Activated gamma-delta T cell (primary cell): ENCODE measurements around the gene SAP30.
A peak's percentile ranks its signal among the peaks of the same experiment; 100 is the strongest.

ENCODE experiments used
- DNase-seq: peaks from one replicate; lab custom pipeline; 2025; lab: John Stamatoyannopoulos, UW

SAP30 gene

DNA sequence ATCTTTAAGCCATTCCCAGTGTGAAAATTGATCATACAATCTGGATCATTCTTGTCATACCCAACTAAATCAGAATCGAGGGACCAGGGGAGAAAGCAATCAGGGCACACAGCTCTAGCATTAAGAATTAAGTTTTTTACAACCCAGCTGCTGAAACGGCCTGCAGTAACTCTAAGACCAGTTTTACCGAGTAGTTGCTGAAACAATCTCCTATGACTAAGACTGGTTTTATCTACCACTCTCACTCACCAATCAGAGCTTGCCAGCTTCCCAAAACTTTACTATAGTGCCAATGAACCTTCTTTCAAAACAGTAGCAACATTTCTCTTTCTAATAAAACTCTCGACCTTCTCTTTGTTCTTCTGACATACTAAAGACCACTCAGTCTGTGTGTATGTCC is 2.8 kb upstream of the SAP30 start:
- no peak for DNase-seq

DNA sequence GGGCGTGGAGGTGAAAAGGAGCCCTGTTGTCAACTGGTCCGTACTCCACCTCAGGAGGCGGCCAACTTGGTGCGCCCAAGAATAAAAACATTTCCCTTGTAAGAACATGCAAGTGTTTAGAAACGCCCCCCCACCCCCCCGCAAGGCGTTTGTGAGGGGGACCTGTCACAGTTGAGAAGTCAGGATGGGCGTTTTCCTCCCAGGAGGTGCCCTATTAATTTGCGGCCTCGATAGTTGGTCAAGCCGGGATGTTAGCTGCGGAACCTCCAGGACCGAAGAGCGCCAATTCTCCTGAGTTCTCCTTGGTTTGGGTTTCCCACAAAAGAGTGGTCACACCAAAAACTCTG is 651 bp upstream of the SAP30 start:
- peak; percentile 18 for DNase-seq

DNA sequence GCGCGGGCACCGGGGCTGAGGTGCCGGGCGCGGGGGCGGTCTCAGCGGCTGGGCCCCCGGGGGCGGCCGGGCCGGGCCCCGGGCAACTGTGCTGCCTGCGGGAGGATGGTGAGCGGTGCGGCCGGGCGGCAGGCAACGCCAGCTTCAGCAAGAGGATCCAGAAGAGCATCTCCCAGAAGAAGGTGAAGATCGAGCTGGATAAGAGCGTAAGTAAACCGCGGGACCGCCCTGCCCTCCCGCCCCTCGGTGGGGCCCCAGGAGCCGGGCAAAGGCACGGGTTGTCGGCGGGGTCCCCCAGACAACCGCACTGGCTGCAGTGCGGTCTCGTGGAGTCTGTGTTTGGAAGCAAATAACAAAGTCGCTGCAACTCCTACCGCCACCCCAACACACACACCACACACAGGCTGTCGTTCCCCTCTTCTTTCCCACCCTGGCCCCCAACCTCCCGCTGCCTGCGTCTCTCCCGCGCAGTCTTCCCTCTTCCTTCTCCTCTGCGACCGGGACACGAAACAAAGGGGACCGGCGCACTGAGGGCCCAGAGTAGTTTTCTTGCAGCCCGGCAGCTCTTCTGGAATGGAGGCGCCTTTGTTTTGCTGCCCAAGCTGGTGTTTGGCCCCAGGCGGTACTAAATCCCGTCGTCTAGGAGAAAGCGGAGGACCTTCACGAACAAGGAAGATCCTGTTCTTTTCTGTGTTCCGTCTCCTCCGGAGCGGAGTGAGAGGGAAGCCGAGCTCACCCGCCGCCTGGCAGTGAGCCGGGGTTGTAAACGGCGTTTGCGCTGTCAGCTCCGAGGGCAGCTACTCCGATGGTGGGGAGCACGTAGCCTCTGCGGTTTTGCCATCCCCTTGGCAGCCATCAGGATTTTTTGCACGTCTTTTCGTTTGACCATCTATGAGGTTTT is 788 bp downstream of the SAP30 start:
- DNase-seq, result peak; percentile 48

DNA sequence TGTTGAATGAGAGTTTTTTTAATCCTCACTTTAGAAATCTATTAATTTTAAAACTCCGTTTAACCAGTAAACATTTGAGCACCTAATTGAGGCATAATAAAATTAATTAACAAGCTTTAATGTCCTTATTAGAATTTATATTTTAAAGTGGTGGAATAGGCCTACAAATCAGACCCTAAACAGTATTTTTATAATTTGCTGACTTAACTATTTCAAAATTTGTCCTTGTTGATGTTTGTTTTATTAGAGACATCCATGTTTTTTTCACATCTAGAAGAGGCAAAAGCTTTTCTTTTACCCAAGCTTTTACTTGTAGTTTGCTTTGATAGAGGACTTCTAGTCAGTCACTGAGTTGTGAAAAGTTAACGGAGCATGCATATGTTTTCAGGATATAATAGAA is 3.8 kb downstream of the SAP30 start:
- no peak for DNase-seq

DNA sequence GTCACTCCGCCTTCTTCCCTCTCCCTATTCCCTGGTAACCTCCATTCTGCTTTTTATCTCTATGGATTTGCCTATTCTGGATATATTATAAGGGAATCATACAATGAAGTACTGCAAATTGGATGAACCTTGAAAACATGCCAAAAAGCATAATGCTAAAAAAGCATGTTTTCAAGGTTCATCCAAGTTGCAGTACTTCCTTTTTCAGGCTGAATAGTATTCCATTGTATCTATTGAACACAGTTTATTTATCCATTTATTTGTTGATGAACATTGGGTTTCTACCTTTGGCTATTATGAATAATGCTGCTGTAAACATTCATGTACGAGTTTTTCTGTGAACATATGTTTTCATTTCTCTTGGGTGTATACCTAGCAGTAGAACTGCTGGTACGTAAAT is 9.2 kb downstream of the SAP30 start:
- DNase-seq, result no peak

DNA sequence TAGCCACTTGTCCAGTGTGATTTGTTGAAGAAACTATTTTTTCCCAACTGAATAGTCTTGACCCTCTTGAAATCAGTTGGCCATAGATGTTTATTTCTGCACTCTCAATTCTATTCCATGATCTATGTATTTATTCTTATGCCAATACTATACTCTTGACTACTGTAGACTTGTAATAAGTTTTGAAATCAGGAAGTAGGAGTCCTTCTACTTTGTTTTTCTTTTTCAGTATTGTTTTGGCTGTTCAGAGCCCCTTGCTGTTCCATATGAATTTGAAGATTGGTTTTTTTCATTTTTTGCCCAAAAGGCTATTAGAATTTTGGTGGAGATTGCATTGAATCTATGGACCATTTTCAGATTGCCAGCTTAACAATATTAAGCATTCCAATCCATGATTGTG is 10.2 kb downstream of the SAP30 start:
- no peak for DNase-seq

DNA sequence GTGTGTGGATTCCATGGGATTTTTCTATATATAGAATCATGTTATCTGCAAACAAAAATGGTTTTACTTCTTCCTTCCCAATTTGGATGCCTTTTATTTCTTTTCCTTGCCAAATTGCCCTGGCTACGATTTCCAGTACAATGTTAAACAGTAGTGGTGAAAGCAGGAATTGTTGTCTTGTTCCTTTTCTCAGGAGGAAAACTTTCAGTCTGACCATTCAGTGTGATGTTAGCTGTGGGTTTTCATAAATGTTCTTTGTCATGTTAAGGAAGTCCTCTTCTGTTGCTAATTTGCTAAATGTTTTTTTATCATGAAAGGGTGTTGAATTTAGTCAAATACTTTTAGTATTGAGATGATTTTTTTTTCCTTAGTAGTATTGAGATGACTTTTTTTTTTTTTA is 10.9 kb downstream of the SAP30 start:
- DNase-seq, result no peak

DNA sequence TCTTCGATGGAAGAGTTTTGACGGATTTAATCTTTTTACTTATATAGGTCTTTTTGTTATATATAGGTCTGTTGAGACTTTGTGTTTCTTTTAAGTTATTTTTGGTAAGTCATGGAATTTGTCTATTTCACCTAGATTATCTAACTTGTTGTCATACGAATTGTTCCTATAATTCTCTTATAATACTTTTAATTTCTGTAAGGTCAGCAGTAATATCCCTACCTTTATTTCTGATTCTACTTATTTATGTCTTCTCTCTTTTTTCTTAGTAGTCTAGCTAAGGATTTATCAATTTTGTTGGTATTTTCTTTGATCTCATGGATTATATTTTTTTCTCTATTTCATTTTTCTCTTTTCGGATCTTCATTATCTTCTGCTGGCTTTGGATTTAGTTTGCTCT is 11.6 kb downstream of the SAP30 start:
- no peak for DNase-seq

DNA sequence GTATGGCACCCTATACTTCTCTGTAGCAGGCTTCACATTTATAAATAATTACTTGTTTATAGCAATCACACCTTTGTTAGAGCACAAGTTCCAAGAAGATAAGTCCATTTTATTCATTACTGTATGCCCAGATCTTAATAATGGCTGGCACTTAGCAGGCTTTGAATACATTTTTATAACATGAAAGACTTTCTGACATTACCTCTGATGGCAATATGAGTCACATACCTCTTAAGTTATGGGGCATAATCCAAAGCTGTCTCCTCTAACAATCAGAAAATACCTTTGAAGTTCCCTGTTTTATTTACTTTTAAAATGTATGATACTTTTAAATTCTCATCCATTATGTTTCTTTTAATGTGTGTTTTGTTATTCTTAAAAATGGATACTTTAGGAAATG is 16.0 kb downstream of the SAP30 start:
- DNase-seq, result no peak

DNA sequence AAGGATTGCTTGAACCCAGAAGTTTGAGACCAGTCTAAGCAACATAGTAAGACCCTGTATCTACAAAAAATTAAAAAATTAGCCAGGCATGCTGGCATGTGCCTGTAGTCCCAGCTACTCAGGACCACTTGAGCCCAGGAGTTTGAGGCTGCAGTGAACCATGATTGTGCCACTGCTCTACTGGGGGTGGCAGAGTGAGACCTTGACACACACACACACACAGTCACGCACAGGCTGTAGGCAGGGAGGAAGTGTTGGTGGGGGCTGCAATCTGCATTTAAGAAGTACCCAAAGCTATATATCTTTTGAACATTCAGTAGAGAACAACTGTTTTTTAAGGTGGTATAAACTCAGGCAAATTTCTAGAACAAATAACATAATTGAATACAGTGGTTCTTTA is 20.9 kb downstream of the SAP30 start:
- no peak for DNase-seq

DNA sequence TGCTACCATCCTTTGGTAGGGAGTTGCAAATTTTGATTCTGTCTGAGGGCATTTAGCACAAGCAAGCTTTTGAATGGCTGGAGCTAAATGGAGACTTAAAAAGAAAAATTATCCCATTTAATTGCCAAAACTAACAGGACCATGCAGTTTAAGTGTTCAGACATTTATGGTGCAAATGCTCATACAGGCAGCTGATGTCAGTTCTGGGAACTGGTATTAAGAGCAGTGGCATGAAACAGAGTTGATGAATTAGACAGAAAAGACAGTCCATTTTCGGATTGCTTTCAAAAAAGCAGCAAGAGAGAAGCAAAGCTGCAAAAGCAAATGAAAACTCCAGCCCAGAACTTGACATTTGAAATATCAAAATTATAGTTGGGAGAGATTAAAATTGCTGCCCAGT is 26.9 kb downstream of the SAP30 start:
- DNase-seq, result no peak

DNA sequence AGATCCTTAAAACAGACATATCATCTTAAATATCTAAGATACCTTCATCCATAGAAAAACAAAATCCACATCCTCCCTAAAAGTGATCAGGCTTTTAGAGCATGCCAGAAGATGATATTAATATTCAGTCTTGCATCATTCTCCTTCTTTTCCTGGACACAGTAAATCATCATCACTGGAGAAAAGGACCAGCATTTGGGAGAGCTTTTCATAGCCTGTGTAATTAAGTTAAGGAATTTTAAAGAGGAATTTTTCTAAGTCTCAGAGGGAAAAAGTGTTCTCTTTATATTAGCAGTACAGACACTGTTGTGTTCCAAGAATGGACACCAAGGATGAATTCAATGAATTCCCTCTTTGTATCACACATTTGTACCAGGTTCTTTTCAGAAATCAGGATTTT is 27.5 kb downstream of the SAP30 start:
- no peak for DNase-seq

DNA sequence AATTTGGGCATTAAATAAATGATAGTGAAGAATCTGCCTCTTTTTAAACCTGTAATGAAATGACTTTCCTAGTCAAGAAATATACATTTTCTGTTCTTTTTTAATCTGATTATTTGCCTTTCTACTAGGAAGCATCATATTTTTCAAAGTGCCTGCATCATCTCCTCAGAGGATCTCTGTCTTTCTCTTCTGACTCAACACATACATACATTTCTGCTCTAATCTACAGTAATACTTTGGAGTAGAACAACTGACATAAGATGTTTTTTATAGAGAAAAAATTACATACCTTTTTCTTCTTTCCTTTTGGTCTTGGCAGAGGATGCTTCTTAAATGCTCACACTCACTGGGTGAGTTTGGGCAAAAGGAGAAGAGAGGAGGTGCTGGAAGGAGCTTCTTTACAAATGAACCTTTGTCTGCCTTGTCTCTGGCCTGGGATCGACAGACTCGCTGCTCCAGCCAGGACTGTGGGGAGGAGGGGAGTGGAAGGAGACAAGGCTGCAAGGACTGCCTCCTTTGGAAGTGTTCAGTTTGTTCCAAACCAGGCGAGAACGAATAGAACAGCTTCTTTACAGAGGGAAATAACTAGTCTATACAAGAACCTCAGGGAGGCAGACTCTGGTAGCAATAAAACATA is 28.1 kb downstream of the SAP30 start, which contains the start of gene SCRG1:
SCRG1 (minus strand) TSS at position 338 of the 637 bp plus-strand sequence. CDS start 7,702 bp downstream, outside the sequence.
- DNase-seq, result no peak

DNA sequence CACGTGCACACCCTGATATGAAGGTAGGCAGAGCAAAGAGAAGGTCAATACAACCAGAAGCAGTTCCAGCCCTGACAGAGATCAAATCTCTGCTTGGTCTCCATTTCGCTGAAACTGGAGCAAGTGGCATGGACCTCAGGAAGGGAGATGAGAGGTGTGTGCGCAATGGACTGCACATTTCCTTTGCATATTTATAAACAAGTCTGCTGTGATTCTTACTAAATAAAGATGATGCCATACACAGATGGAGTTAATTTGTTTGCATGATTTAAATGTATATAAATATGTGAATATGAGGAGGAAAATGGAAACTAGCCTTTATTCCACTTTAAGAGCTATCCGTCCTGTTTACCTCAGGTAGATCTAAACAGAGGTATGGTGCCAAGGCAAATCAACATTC is 30.3 kb downstream of the SAP30 start:
- DNase-seq, result no peak

DNA sequence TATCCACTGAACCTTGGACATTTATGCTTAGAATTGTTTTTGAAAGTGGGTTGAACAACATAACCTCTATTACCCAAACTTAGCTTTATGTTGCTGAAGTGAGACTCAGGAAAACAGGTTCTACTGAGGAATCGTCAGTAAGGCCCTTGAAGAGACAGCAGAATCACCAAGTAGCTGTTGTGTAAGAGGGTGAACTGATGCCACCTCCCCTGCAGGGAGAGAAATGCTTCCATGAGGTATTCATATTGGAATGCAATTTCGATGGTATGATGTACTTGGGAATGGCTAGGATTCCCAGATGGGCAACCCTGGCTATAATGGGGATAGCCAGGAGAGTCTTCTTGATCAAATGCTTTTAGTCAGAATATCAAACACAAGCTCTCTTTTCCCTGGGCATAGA is 32.3 kb downstream of the SAP30 start:
- no peak for DNase-seq

DNA sequence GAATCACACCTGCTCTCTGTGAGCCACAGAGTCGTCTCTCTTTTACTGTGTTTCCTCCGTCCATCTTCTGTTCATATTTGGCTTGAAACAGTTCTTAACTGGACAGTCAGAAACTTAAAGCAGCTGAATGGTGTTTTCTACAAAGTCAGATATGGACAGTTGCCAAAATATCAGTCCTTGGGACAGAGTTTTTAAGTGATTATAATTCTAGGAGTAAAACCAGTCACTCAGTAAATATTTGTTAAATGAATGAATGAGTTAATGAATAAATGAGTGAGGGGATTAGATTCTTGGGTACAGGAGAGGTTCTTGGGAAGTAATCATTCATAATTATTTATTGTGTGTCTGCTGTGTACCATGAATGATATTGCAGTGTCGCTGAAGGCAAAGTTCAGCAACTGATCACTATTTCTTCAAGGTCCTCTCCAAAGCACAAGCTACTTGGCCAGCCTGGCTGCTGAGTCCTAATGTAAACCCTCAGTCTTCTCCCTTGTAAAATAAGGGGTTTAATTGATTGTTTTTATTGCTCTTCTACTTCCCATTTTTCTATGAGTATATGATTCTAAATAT is 33.6 kb downstream of the SAP30 start:
- DNase-seq, result no peak

DNA sequence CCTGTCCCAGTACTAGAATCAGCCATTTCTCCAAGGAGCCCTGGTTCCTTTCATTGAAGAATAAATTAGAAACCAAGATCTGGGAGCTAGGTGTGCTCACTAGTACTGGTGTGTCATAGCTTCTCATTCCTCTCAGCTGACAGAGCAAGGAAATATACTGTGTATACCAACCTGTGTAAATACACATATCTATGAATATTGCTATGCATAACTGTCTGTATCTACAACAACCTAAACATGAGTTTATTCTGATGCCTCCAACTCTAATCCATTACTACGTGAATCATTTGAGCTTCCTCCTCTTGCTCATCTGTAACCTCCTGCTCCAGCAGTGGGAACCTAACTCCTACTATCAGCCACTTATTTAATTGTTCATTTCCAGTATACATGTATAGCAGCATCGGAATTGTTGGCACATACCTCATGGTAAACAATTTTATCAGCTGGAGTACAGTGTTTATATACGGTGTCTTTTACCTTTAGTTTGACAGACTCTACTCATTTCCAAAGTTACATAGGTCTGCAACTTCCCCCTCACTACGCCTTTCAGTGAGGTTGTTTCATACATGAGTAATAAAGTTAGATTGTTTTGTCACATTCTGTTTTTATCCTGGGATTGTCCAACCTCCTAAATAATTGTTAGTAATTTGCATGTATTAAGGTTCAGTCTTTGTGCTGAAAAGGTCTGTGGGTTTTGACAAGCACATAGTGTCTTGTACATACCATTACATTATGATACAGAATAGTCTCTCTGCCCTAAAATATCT is 35.3 kb downstream of the SAP30 start:
- no peak for DNase-seq

DNA sequence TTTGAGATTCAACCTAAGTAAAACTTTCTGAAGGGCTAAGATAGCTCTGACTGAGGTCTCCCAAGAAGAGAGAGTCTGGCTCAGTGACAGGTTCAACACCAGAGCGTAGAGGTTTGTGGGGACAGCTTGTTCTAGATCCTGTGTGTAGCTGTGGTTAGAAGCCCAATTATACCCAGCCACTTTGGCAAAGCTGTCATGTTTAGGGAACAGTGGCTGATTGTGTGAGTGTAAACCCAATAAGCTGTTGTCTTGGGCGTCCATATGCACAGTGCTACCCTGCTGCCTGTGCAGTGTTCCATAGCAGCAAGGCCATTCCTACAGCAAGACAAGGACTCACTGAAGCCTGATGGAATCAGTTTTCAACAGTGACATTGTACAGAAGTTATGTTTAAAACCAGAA is 39.3 kb downstream of the SAP30 start:
- DNase-seq, result no peak

DNA sequence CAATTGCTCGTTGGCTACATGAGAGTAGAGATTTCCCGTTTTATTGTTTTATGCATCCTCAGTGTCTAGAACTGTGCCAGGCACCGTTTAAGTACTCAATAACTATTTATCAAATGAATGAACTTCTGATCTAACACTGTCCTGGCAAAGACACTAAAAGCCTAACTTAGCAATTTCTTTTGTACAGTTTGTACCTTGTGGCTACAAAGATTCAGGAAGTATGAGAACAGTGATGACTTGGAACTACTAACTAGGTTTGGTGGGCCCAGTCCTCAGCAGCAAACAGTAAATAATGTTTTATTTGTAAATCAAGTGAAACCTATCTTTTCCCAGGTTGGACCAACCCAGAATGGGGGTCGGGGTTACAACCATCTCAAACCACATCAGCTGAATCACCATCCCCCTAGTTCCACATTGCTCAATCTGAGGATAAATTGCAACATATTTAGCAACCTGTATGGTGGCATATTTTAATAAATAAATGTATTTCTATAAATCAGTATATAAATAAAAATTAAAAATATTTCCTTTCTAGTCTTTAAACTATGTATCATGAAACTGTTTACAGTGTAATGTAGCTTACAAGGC is 40.4 kb downstream of the SAP30 start:
- no peak for DNase-seq

DNA sequence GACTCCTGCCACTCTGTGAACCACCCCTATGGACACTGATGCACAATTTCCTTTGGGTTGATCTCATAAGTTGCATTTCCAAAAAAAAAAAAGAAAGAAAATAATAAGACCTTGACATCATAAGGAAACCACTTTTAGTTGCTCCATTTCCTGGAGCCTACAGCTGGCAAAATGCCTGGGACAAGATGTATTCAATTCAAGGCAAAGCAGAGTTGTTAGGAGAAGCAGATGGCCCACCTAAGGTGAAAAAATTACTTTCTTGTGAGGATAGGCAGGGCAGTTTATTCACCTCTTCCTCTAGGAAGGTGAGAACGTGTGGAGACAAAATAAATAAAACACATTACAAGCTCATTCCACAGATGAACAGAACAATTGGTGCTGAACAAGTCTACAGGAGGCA is 42.3 kb downstream of the SAP30 start:
- DNase-seq, result no peak

DNA sequence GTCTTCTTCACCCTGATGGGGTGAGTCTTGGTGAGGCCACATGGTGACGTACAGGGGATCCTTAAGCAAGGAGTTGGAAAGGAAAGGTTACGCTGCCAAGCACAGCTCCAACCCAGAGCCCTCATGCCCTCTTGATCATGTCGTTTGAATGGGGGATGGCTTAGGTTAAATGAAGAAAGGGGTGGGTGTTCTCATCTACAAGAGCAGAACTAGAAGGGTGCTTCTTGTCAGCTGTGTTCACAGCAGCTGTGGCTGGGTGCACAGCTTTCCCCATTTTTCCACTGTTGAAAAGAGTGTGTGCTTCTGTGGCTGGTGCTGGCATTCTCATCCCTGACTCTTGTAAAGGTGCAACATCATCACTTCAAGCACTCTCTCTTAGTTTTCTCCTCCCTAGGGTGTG is 43.7 kb downstream of the SAP30 start:
- DNase-seq, result no peak

DNA sequence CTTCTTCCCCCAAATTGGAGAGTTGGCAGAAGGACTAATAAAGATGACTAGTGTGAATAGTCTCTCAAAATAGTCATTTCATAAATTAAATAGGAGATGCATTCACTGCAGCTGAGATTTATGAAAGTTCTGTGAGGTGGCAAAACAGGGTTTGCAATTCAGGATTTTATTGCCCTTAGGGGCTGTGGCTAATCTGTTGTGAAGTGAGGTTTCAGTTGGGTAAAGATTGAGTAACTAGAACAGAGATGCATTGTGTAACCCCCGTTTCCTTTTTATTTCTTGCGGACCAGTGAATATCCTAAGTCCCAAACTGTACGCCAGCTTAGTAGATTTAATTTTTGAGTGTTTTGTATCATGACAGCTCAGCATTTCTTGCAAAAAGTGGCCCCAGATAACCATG is 44.3 kb downstream of the SAP30 start:
- no peak for DNase-seq
